AG04449 (cell line): Measurements from ENCODE around the gene HBEGF.

ENCODE experiments used
- CTCF ChIA-PET: fragments of 350-600 bp; formaldehyde crosslinking; extraction: SDS; loops from one replicate; lab custom pipeline; 2021; ENCODE audit warnings: antibody characterized with exemption; lab: Yijun Ruan, JAX
- POLR2A ChIA-PET: fragments of 400-600, 350-600 bp; formaldehyde crosslinking; extraction: SDS; loops from one replicate; lab custom pipeline; 2020; ENCODE audit warnings: antibody characterized with exemption, inconsistent platforms; lab: Yijun Ruan, JAX
- DNase-seq: peaks from one replicate; pipeline ENCODE4 v3.0.0-alpha.2; 2010; ENCODE audit warnings: low read depth, low spot score
- H3K4me3 ChIP-seq: 2 replicates; pipeline ENCODE4 v1.5.1; 2011; ENCODE audit warnings: low read depth, mild to moderate bottlenecking, control low read depth, low read length
- TF ChIP-seq, protein P1 (sequence below): IDR thresholded peaks from one replicate; pipeline ENCODE4 v1.5.1; 2011; ENCODE audit warnings: mild to moderate bottlenecking, moderate library complexity, low read length, control low read depth, inconsistent platforms; ENCODE audit not compliant: insufficient read depth; ENCODE audit errors: missing control alignments

HBEGF gene

DNA sequence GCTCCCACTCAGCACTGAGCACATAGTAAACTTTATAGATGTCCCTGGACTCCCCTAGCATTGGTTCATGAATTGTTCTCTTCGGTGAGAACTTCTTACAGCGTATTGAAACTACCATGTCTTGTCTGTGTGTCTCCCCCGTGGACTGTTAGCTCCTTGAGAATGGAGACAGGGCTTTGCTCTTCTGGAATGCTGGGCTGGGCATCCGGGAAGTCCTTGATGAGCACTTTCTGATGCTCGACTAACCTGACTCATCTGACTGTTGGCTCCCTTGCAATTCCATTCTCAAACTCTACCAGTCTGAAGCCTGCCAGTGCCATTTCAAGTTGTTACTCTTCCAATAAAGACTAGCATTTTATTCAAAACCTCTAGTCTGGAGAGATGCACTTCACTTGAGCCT, 28.5 kb downstream of the HBEGF start:
- TF ChIP-seq, protein P1, sequence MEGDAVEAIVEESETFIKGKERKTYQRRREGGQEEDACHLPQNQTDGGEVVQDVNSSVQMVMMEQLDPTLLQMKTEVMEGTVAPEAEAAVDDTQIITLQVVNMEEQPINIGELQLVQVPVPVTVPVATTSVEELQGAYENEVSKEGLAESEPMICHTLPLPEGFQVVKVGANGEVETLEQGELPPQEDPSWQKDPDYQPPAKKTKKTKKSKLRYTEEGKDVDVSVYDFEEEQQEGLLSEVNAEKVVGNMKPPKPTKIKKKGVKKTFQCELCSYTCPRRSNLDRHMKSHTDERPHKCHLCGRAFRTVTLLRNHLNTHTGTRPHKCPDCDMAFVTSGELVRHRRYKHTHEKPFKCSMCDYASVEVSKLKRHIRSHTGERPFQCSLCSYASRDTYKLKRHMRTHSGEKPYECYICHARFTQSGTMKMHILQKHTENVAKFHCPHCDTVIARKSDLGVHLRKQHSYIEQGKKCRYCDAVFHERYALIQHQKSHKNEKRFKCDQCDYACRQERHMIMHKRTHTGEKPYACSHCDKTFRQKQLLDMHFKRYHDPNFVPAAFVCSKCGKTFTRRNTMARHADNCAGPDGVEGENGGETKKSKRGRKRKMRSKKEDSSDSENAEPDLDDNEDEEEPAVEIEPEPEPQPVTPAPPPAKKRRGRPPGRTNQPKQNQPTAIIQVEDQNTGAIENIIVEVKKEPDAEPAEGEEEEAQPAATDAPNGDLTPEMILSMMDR: no peak
- DNase-seq: no peak
- POLR2A ChIA-PET: interaction anchor here (0.9 to 1.4 kb wide), 2 partner anchors 29 to 73 kb away, joined by 4 to 6 read pairs; partner anchors contain the start of gene HBEGF
- H3K4me3 ChIP-seq: no peak overlapping the region
- CTCF ChIA-PET: interaction anchor here (0.7 to 2.3 kb wide), 8 partner anchors 13 to 75 kb away, joined by 3 to 20 read pairs (median 4); partner anchors contain the start of genes HBEGF and PFDN1

DNA sequence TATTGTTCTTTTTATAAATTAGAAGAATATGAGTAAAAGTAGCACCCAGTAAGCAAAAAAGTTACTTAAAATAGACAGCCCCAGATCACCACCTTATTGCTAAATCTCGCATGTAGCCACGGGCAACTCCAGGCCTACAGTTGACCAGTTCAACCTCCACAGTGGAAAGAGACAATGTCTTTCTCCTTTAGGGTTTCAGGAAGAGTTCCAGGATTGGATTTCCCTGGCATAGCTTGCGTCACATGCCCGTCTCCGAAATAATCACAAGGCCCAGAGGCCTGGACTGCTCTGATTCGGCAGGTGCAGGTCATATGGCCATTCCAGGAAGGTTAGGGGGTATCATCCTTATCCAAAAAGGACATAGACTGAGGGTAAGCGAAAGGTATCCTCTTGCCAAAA, 33.6 kb downstream of the HBEGF start:
- DNase-seq: no peak
- CTCF ChIA-PET: interaction anchor here (0.8 to 3.6 kb wide), 7 partner anchors 8 to 73 kb away, joined by 3 to 22 read pairs (median 4); partner anchors contain the start of gene HBEGF
- no peak overlapping the region for H3K4me3 ChIP-seq
- POLR2A ChIA-PET: interaction anchor here (1.7 kb wide), 1 partner anchor 10 kb away, joined by 9 read pairs; no protein-coding TSS in a partner anchor
- TF ChIP-seq, protein P1: no peak

DNA sequence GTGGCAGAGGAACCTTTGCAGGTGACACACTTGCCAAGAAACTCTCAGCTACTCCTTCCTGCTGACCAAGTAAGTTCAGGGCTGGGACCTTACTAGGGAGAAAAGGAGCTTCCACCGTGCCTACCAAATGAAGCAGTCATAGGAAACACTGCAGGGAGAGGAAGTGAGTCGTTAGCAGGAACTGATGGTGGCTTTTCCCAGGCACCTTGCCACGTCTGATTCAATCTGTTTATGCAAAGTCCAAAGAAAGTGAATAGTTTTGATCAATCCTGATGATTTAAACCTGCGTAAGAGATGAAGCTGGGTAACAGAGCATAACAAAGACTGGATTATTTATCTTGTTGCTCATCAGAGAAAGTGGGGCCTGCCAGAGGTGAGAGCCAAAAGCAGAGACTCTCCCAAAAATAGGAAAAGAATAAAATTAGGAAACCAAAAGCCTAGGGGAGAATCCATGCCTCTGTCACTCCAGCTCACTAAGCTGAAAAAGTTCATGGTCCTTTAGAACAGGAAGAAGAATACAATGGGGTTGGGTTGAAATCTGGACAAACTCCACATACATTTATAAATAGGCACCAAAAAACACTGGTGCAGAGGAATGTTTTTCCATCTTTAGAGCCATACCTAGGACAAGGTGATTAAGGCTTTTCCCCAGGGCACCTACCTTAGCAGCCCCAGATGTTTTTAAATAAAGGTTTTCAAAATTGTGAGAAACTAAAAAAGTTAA, 34.2 kb downstream of the HBEGF start:
- POLR2A ChIA-PET: interaction anchor here (0.8 to 1.7 kb wide), 3 partner anchors 9 to 17 kb away, joined by 3 to 9 read pairs (median 5); partner anchors contain the start of gene PFDN1

DNA sequence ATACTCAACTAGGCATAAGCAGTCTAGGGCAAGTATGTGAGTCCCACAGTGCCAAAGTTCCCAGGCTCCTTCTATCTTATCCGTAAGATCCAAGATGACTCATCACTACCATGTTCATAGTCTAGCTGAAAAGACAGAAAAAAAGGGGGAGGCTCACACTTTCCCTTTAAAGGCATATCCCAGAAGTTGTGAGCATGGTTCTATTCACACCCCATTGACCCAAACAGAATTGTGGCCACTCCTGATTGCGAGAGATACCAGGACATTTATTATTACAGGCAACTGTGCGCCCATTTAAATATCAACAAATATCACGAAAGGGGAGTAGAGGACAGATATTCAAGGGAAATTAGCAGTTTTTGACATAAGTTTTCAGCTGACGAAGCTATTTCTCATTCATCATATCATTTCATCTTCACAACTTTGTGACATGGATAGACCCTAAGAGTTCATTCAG, 35.4 kb downstream of the HBEGF start:
- TF ChIP-seq, protein P1: no peak
- no peak overlapping the region for H3K4me3 ChIP-seq
- peak; percentile 78 for DNase-seq
- ChIA-PET CTCF (interaction anchor here (0.7 to 3.6 kb wide), 5 partner anchors 12 to 71 kb away, joined by 3 to 22 read pairs (median 4); partner anchors contain the start of gene HBEGF), POLR2A (interaction anchor here (0.7 to 1.2 kb wide), 3 partner anchors 8 to 35 kb away, joined by 4 to 5 read pairs (median 5); partner anchors contain the start of genes HBEGF and PFDN1)

More for the DNA sequence above, 34.2 kb downstream of the HBEGF start:
- CTCF ChIA-PET: interaction anchor here (0.8 to 3.6 kb wide), 5 partner anchors 9 to 72 kb away, joined by 3 to 22 read pairs (median 3); partner anchors contain the start of gene HBEGF
- H3K4me3 ChIP-seq: no peak overlapping the region
- DNase-seq: peak; percentile 68
- TF ChIP-seq, protein P1: no peak

DNA sequence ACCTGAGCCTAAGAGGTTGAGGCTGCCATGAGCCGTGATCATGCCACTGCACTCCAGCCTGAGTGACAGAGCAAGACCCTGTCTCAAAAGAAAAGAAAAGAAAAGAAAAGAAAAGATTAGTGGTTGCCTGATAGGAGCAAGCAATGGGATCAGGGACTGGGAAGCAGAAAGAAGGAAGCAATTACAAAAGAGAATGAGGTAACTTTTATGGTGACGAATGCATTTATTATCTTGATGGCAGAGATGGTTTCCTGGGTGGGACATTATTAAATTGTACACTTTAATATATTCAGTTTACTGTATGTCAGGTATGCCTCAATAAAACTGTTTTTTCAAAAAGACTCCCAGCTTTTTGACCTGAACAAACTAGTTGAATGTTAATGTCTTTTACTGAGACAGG, 36.0 kb downstream of the HBEGF start:
- POLR2A ChIA-PET: interaction anchor here (1.0 kb wide), 1 partner anchor 15 kb away, joined by 5 read pairs; no protein-coding TSS in a partner anchor
- TF ChIP-seq, protein P1: no peak

DNA sequence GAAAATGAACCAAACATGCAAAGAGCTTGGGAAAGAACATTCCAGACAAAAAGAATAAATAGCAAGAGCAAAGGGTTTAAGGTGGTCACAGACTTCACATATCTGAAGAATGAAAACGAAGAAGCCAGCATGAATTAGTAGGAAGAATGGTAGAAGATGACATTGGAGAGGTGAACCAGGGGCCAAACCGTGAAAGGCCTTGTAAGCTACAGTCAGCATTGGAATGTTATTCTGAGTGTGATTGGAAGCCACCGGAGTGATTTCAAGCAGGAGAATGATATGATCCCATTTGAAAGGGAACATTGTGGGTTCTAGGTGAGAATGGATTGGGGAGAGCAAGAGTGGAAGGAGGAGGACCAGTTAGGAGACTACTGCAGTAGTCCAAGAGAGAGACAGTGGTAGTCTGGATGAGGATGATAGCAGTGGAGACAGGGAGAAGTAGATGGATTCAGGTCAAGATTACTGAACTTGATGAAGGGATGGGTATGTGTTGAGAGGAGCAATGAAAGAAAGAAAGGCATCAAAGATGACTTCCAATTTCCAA, 36.6 kb downstream of the HBEGF start:
- POLR2A ChIA-PET: no interaction called here
- H3K4me3 ChIP-seq: no peak overlapping the region
- no peak for DNase-seq
- TF ChIP-seq, protein P1: no peak
- CTCF ChIA-PET: interaction anchor here (1.2 to 3.6 kb wide), 4 partner anchors 12 to 42 kb away, joined by 4 to 22 read pairs (median 6); partner anchors contain the start of gene HBEGF

More for the DNA sequence above, 36.0 kb downstream of the HBEGF start:
- CTCF ChIA-PET: interaction anchor here (0.9 to 3.6 kb wide), 4 partner anchors 13 to 70 kb away, joined by 3 to 22 read pairs (median 8); partner anchors contain the start of gene HBEGF
- H3K4me3 ChIP-seq: no peak overlapping the region
- no peak for DNase-seq
